Tibial artery (tissue), 4 donors: ENCODE measurements around the gene NEU4.

ENCODE experiments used
- DNase-seq, 2 donors: peaks; one replicate each; pipeline ENCODE4 v3.0.0-alpha.2; 2019
- H3K27ac ChIP-seq, 2 donors: fragments of 200-600 bp; sonication (generic) in 1 of 2; 1 replicate in 1 of 2; 2 replicates in 1 of 2; pipeline ENCODE4 v1.5.1; 2018 to 2019; ENCODE audit warnings: mild to moderate bottlenecking in 1 of 2
- H3K27me3 ChIP-seq, 2 donors: fragments of 200-600 bp; sonication (generic) in 1 of 2; one replicate each; pipeline versions ENCODE4 v1.5.1 to v1.6.0; 2016 to 2019
- H3K36me3 ChIP-seq, 3 donors: fragments of 200-600 bp; sonication (generic) in 2 of 3; one replicate each; pipeline ENCODE4 v1.5.1; 2016 to 2019; ENCODE audit warnings: mild to moderate bottlenecking in 2 of 3
- H3K4me1 ChIP-seq, 4 donors: fragments of 200-600 bp; sonication (generic) in 2 of 4; 1 replicate in 3 of 4; 2 replicates in 1 of 4; pipeline ENCODE4 v1.5.1; 2016 to 2019
- H3K4me3 ChIP-seq, 2 donors: fragments of 200-600 bp; sonication (generic) in 1 of 2; 1 replicate in 1 of 2; 2 replicates in 1 of 2; pipeline ENCODE4 v1.5.1; 2018 to 2019; ENCODE audit warnings: mild to moderate bottlenecking in 2 of 2
- H3K9me3 ChIP-seq, 3 donors: fragments of 200-600 bp; sonication (generic) in 1 of 3; one replicate each; pipeline ENCODE4 v1.5.1; 2016 to 2019
- intact Hi-C: fragments of 100-400 bp; cut with DNase I; formaldehyde crosslinking; loops from one replicate; pipeline ENCODE4 v1.15.0; 2023; ENCODE audit warnings: low total_unique reads
- TF ChIP-seq, protein P1 (sequence below), 2 experiments: fragments of 200-600 bp in 1 of 2; fragments of 450-650 bp in 1 of 2; IDR thresholded peaks; one replicate each; pipeline ENCODE4 v1.5.1; 2017 to 2019; ENCODE audit warnings: antibody characterized with exemption in 2 of 2, mild to moderate bottlenecking in 1 of 2, moderate library complexity in 1 of 2

The NEU4 gene

GRCh38 chr2:241808051-241808720, 807 bp upstream of the NEU4 start:
- no peak for DNase-seq
- Histone ChIP-seq H3K27ac (no peak overlapping the region), H3K4me3 (no peak overlapping the region), H3K9me3 (no peaks in the 10 kb centered on the region), H3K27me3 (peaks cover 0 to 52% of the 10 kb centered on the region in 2 donors), H3K4me1 (peaks cover 0 to 35% (median 20%) of the 10 kb centered on the region in 4 donors), H3K36me3 (no peaks in the 10 kb centered on the region)
- TF ChIP-seq, protein P1, sequence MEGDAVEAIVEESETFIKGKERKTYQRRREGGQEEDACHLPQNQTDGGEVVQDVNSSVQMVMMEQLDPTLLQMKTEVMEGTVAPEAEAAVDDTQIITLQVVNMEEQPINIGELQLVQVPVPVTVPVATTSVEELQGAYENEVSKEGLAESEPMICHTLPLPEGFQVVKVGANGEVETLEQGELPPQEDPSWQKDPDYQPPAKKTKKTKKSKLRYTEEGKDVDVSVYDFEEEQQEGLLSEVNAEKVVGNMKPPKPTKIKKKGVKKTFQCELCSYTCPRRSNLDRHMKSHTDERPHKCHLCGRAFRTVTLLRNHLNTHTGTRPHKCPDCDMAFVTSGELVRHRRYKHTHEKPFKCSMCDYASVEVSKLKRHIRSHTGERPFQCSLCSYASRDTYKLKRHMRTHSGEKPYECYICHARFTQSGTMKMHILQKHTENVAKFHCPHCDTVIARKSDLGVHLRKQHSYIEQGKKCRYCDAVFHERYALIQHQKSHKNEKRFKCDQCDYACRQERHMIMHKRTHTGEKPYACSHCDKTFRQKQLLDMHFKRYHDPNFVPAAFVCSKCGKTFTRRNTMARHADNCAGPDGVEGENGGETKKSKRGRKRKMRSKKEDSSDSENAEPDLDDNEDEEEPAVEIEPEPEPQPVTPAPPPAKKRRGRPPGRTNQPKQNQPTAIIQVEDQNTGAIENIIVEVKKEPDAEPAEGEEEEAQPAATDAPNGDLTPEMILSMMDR (IDR thresholded peaks at IDR 0.05): no peak
- intact Hi-C loops: no loop called here

GRCh38 chr2:241809383-241810306, 652 bp downstream of the NEU4 start:
- H3K27ac ChIP-seq: no peak overlapping the region
- peaks cover 0 to 20% (median 5%) of the 10 kb centered on the region in 4 donors for H3K4me1 ChIP-seq
- no peak overlapping the region for H3K4me3 ChIP-seq
- no peaks in the 10 kb centered on the region for H3K9me3 ChIP-seq
- no peaks in the 10 kb centered on the region for H3K36me3 ChIP-seq
- peak in 1 of 2 donors; percentile 17 for DNase-seq
- H3K27me3 ChIP-seq: peaks cover 0 to 46% of the 10 kb centered on the region in 2 donors
- TF ChIP-seq, protein P1 (IDR thresholded peaks at IDR 0.05): no peak
- intact Hi-C loops: no loop called here

DNA sequence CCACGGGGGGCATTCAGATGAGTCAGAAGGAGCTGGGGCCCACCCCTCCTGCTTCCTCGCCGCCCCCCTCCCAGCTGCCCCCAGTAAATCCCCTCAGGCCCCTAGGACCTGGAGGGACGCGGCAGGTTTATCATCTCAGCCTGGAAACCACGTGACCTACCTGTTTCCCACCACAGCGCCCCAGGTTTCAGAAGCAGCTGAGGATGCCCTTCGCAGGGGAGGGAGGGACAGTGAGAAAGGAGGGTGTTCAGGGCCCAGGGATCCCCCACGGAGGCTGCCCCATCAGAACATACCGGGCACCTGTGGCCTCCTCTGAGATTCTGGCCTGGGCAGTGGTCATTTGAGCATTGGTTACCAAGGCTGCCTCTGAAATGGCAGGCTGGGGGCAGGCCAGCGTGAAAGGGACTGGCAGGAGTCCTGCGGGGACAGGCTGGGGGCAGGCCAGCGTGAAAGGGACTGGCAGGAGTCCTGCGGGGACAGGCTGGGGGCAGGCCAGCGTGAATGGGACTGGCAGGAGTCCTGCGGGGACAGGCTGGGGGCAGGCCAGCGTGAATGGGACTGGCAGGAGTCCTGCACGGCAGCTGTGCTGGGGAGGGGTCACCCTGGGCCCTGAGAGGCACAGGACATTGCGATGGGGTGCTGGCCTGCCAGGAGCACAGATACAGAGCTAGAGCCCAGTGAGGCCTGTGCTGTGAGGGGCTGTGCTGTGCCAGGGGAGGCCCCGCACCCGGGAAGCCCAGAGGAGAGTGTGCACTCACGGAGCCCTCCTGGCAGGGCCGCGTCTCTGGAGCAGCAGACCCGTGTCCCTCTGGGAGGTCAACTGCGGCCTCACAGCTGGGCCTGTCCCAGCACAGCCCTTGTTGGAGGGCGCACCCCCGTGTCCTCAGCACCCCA, 1.6 kb downstream of the NEU4 start:
- peaks cover 0 to 18% (median 4%) of the 10 kb centered on the region in 4 donors for H3K4me1 ChIP-seq
- DNase-seq: peak; percentile 14 to 64

DNA sequence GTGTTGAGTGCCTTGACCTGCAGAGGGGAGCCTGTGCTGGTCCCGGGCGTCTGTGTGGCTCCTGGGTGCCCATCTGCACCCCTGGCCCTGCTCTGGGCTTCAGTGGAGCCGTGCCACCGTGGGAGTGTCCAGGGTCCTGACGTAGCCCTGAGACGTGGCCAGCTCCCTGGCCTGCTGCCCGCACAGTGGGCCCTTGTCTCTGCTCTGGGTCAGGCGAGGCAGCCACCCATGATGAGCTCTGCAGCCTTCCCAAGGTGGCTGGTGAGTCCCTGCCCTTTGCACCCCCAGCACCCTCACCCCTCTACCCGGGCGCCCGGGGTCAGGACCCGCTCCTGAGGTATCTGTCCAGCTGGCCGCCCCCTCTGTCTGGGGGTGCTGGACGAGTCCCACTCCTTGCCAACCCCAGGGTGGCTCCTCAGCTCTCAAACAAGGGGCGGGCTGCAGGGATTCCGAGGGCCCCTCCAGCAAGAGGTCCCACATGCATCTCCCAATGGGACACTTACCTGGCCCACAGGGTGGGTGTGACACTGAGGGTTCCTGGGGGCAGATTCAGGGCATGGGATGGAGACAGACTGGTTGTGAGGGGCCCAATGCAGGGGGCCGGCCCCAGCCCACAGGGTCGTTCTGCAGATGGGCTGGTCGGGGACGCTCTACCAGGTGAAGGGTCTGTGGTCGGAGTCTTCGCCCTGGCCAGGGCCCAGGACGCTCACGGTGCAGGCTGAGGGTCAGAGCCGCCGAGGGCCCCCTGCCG, 2.4 kb downstream of the NEU4 start:
- TF ChIP-seq, protein P1 (IDR thresholded peaks at IDR 0.05): no peak
- Histone ChIP-seq H3K4me3 (no peak overlapping the region), H3K9me3 (no peaks in the 10 kb centered on the region), H3K27ac (no peak overlapping the region), H3K27me3 (peaks cover 0 to 60% of the 10 kb centered on the region in 2 donors), H3K36me3 (no peaks in the 10 kb centered on the region), H3K4me1 (peaks cover 0 to 18% (median 4%) of the 10 kb centered on the region in 4 donors)
- DNase-seq: peak; percentile 15 to 66
- intact Hi-C loops: no loop called here

More for the DNA sequence above, 1.6 kb downstream of the NEU4 start:
- Histone ChIP-seq H3K4me3 (no peak overlapping the region), H3K27ac (no peak overlapping the region), H3K27me3 (peaks cover 0 to 52% of the 10 kb centered on the region in 2 donors), H3K36me3 (no peaks in the 10 kb centered on the region), H3K9me3 (no peaks in the 10 kb centered on the region)
- TF ChIP-seq, protein P1 (IDR thresholded peaks at IDR 0.05): no peak
- intact Hi-C loops: no loop called here
